Upper lobe of left lung (tissue), 6 donors: ENCODE results near the gene EVA1A. TPM values are rescaled to one million over a fixed set of nuclear protein-coding genes. Genes with fewer than 3 reads are reported as not detected.

Source experiments
- ATAC-seq, 2 donors: fragments of 200-7000 bp; cut with Tn5 transposase; one replicate each; pipeline ENCODE4 v1.9.1; 2022; ENCODE audit warnings: mild to moderate bottlenecking in 2 of 2, moderate library complexity in 2 of 2; ENCODE audit not compliant: low FRiP score in 2 of 2
- DNase-seq, 2 donors: peaks; one replicate each; pipeline ENCODE4 v3.0.0-alpha.2; 2019 to 2020
- H3K27ac ChIP-seq, 4 donors: fragments of 200-600 bp; sonication (generic); one replicate each; pipeline ENCODE4 v1.5.1; 2016 to 2019
- H3K27me3 ChIP-seq, 4 donors: fragments of 200-600 bp; sonication (generic); one replicate each; pipeline ENCODE4 v1.5.1; 2017 to 2019
- H3K36me3 ChIP-seq, 4 donors: fragments of 200-600 bp; sonication (generic); one replicate each; pipeline ENCODE4 v1.5.1; 2016 to 2019
- H3K4me1 ChIP-seq, 4 donors: fragments of 200-600 bp; sonication (generic); one replicate each; pipeline ENCODE4 v1.5.1; 2018 to 2019
- H3K4me3 ChIP-seq, 4 donors: fragments of 200-600 bp; sonication (generic); one replicate each; pipeline ENCODE4 v1.5.1; 2017 to 2019; ENCODE audit warnings: mild to moderate bottlenecking in 2 of 4, moderate library complexity in 1 of 4
- H3K9me3 ChIP-seq, 4 donors: fragments of 200-600 bp; sonication (generic); one replicate each; pipeline ENCODE4 v1.5.1; 2018 to 2019
- EP300 ChIP-seq, 4 donors: sonication (generic); formaldehyde crosslinking; IDR thresholded peaks; one replicate each; pipeline ENCODE4 v1.5.1; 2017; ENCODE audit warnings: antibody characterized with exemption in 4 of 4, control low read depth in 2 of 4
- POLR2A ChIP-seq, 4 donors: fragments of 450-650 bp; IDR thresholded peaks; one replicate each; pipeline ENCODE4 v1.5.1; 2016 to 2017; ENCODE audit warnings: antibody characterized with exemption in 4 of 4, mild to moderate bottlenecking in 2 of 4
- POLR2AphosphoS5 ChIP-seq, 2 donors: sonication (generic); formaldehyde crosslinking; IDR thresholded peaks; one replicate each; pipeline ENCODE4 v1.5.1; 2017; ENCODE audit warnings: antibody characterized with exemption in 2 of 2
- WGBS, 2 donors: methylation state at CpG; one replicate each; pipeline ENCODE4 v1.1.5; 2017 to 2018; 5-methylcytosine and 5-hydroxymethylcytosine counted together
- total RNA-seq, 6 donors: library from RNA; depleted of rRNA in 4 of 6; stranded (reverse); fragments of >200 nt in 4 of 6; gene quantifications; one replicate each; pipeline versions ENCODE4 v1.1.0 to v1.2.1, GENCODE V29; 2016 to 2021
- TF ChIP-seq, protein P1 (sequence below), 6 experiments: fragments of 450-650 bp in 4 of 6; fragments of 200-600 bp in 2 of 6; sonication (generic) in 2 of 6; IDR thresholded peaks; one replicate each; pipeline ENCODE4 v1.5.1; 2016 to 2019; ENCODE audit warnings: antibody characterized with exemption in 6 of 6
- donor health status: DM: no; HTN: no; CAD: no; lungs with moderate emphysema.
- donor health status: DM: no; HTN: yes; CAD: no; lungs with severe emphysema.

The EVA1A gene
- total RNA-seq, 6 donors from 2014 or later = 30.4 to 96.9 (median 55.0) TPM

DNA sequence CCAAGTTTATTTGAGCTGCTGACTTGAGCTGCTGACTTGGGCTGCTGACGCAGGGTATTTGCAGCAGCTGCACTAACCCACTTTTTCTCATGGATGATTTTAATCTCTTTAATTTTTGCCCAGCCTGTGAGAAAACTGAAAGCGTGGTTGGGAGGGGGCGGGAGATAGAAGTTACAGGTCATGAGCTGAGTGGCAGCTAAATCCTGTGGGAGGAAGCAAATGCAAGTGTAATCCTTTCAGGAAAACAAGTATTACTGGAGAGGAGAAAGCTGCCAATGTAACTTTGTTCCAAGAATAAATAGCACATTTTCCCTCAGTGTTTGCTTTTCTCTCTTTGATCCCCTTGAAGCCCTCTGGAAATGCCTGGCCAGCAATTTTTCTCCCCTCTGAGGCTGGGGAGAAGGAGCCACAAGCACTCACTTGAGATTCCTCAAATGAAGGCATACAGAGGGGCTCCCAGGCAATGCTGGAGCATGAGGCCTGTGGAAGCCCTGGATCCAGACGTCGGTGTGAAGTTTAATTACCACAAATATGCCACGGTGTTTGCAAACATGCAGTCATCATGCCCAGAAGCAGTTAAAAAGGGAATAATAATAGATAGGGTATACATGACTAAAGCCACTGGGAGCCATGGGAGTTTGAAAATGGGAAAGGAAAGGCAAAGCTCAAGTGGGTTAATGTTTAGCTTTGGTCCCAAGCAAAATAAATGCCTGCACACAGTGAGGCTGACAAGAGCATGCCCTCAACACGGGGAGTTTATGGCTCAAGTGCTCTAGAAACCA lies 10.4 kb upstream of the EVA1A start:
- DNase-seq (peak in 1 of 2 donors; percentile 52), ATAC-seq (peak; percentile 81 to 91)
- Histone ChIP-seq H3K27ac (peak overlapping the region; percentile 19 to 72 (median 45)), H3K36me3 (no peaks in the 10 kb centered on the region), H3K27me3 (no peaks in the 10 kb centered on the region), H3K9me3 (no peaks in the 10 kb centered on the region), H3K4me1 (peaks cover 0 to 8% (median 3%) of the 10 kb centered on the region in 4 donors), H3K4me3 (no peak overlapping the region)
- 43 to 48% methylated on average over 7 of the region's 7 CpGs for WGBS, 2 donors
- TF ChIP-seq, protein P1, sequence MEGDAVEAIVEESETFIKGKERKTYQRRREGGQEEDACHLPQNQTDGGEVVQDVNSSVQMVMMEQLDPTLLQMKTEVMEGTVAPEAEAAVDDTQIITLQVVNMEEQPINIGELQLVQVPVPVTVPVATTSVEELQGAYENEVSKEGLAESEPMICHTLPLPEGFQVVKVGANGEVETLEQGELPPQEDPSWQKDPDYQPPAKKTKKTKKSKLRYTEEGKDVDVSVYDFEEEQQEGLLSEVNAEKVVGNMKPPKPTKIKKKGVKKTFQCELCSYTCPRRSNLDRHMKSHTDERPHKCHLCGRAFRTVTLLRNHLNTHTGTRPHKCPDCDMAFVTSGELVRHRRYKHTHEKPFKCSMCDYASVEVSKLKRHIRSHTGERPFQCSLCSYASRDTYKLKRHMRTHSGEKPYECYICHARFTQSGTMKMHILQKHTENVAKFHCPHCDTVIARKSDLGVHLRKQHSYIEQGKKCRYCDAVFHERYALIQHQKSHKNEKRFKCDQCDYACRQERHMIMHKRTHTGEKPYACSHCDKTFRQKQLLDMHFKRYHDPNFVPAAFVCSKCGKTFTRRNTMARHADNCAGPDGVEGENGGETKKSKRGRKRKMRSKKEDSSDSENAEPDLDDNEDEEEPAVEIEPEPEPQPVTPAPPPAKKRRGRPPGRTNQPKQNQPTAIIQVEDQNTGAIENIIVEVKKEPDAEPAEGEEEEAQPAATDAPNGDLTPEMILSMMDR (IDR thresholded peaks at IDR 0.05) = no peak
- TF ChIP-seq EP300 (IDR thresholded peaks at IDR 0.05) (peak in 1 of 4 donors; percentile 3), POLR2A (IDR thresholded peaks at IDR 0.05) (no peak)

DNA sequence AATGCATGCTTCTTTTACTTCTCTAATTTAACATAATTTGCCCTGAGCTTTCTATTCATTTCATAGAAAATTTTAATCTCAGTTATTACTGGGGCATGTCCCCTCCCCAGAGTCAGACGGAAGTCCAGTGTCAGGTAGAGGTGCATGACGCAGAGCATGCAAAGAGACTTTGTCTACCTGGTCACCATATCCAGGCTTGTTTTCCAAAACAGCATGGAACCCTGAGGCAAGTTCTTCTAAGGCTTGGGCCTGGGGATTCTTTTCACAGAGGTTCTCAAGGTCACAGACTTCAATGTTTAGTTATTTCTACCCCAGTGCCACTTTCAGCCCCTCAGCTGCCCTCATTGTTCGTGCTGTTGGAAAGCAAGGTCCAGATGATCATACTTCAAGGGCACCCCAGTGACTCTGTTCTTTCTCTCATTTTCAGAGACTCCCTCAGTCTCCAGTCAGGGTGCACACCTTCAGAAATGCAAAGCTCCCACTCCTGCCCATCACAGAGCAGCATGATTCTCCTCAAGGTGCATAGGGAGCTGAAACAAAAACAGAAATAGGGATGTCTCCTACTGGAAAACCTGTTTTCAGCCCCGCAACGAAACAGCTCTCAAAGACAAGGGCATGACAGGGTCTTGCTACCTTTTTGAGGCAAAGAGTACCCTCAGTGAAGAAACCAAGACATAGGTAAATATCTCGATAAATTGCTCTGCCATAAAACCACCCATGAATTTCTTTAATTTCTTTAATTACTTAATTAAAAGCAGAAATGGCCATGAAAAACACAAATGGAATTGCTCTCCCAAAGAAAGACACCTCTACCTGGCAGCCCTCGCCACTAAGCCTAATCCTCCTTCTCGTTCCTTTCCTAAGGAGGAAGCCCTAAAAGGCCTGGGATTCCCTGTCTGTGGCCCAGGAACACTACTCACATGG lies 9.5 kb upstream of the EVA1A start:
- TF ChIP-seq, protein P1 (IDR thresholded peaks at IDR 0.05) = no peak
- no peak for ATAC-seq
- WGBS, 2 donors = 64 to 75% methylated on average over 8 of the region's 8 CpGs

DNA sequence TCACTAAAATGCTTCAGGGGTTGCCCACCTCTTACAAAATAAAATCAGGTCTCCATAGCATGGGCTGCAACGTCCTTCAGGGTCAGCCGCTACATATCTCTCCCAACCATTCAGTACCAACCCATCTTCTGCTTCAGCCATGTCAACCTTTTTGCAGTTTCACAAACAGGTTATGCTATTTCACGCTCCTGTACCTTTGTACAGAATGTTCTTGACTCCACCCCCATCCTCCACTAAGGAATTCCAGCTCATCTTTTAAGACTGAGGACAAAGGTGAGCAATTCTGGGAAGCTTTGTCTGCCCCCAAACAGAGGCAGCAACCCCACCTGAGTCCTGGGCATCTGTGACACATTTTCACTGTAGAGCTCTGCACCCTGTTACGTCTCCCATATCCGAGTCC lies 8.8 kb upstream of the EVA1A start:
- H3K4me3 ChIP-seq = no peak overlapping the region
- TF ChIP-seq POLR2AphosphoS5 (IDR thresholded peaks at IDR 0.05) (no peak), EP300 (IDR thresholded peaks at IDR 0.05) (no peak), POLR2A (IDR thresholded peaks at IDR 0.05) (no peak)
- TF ChIP-seq, protein P1 (IDR thresholded peaks at IDR 0.05) = no peak
- 80 to 85% methylated on average over 5 of the region's 5 CpGs for WGBS, 2 donors
- no peaks in the 10 kb centered on the region for H3K9me3 ChIP-seq
- H3K27me3 ChIP-seq = no peaks in the 10 kb centered on the region
- H3K4me1 ChIP-seq = peaks cover 0 to 8% (median 3%) of the 10 kb centered on the region in 4 donors
- DNase-seq (no peak), ATAC-seq (no peak)
- no peaks in the 10 kb centered on the region for H3K36me3 ChIP-seq
- peak overlapping the region in 1 of 4 donors; percentile 19 for H3K27ac ChIP-seq

More for the DNA sequence above, 9.5 kb upstream of the EVA1A start:
- H3K4me1 ChIP-seq = peaks cover 0 to 8% (median 3%) of the 10 kb centered on the region in 4 donors
- no peaks in the 10 kb centered on the region for H3K27me3 ChIP-seq
- H3K9me3 ChIP-seq = no peaks in the 10 kb centered on the region
- no peaks in the 10 kb centered on the region for H3K36me3 ChIP-seq
- H3K4me3 ChIP-seq = no peak overlapping the region
- peak overlapping the region; percentile 19 to 72 (median 45) for H3K27ac ChIP-seq
- no peak for DNase-seq

DNA sequence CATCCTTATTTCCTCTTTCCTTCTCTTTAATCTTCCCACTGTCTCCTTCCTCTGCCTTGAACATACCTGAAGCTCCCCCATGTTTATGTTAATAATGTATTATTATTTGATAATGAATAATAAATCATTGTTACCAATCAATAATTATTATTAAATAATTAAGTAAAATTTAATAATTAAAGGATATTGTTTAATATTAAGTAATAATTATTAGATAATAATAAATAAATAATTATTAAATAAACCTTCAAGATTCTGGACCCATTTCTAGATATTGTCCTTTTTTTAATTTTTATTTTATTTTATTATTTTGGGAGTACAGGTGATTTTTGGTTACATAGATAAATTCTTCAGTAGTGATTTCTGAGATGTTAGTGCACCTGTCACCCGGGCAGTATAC lies 7.4 kb upstream of the EVA1A start:
- ATAC-seq = no peak
- no peak for DNase-seq
- TF ChIP-seq EP300 (IDR thresholded peaks at IDR 0.05) (no peak), POLR2A (IDR thresholded peaks at IDR 0.05) (no peak), POLR2AphosphoS5 (IDR thresholded peaks at IDR 0.05) (no peak)
- TF ChIP-seq, protein P1 (IDR thresholded peaks at IDR 0.05) = no peak
- WGBS, 2 donors = 96 to 100% methylated on average over 1 of the region's 1 CpG
- H3K4me1 ChIP-seq = peaks cover 0 to 8% (median 4%) of the 10 kb centered on the region in 4 donors
- H3K36me3 ChIP-seq = no peaks in the 10 kb centered on the region
- H3K27me3 ChIP-seq = no peaks in the 10 kb centered on the region
- no peak overlapping the region for H3K4me3 ChIP-seq
- no peak overlapping the region for H3K27ac ChIP-seq
- H3K9me3 ChIP-seq = no peaks in the 10 kb centered on the region
